Neutrophil (primary cell): Measurements from ENCODE around the gene CAMK1D.

Experiments used
- H3K27ac ChIP-seq: fragments of 200-600 bp; sonication (generic); 2 replicates; pipeline ENCODE4 v1.5.1; 2016; ENCODE audit warnings: mild to moderate bottlenecking, moderate library complexity
- H3K27me3 ChIP-seq: fragments of 200-600 bp; sonication (generic); 2 replicates; pipeline ENCODE4 v1.6.0; 2016; ENCODE audit warnings: mild to moderate bottlenecking
- H3K36me3 ChIP-seq: fragments of 200-600 bp; sonication (generic); 2 replicates; pipeline ENCODE4 v1.5.1; 2017
- H3K4me1 ChIP-seq, 2 experiments: fragments of 200-600 bp in 1 of 2; sonication (generic) in 1 of 2; 1 replicate in 1 of 2; 2 replicates in 1 of 2; pipeline versions ENCODE4 v1.5.1 to v1.6.1; 2013 to 2016; ENCODE audit warnings: low read depth in 1 of 2, low read length in 1 of 2, mild to moderate bottlenecking in 1 of 2, moderate library complexity in 1 of 2; ENCODE audit not compliant: control insufficient read depth in 1 of 2, insufficient read depth in 1 of 2
- H3K4me3 ChIP-seq, 2 experiments: fragments of 200-600 bp in 1 of 2; sonication (generic) in 1 of 2; 1 replicate in 1 of 2; 2 replicates in 1 of 2; pipeline ENCODE4 v1.5.1; 2013 to 2016; ENCODE audit warnings: low read depth in 1 of 2, low read length in 1 of 2, mild to moderate bottlenecking in 1 of 2, moderate library complexity in 1 of 2
- H3K9me3 ChIP-seq: fragments of 200-600 bp; sonication (generic); 2 replicates; pipeline ENCODE4 v1.5.1; 2016
- TF ChIP-seq, protein P1 (sequence below): fragments of 200-600 bp; sonication (generic); IDR thresholded peaks from 2 replicates; pipeline ENCODE4 v1.5.1; 2016; ENCODE audit warnings: antibody characterized with exemption

Gene CAMK1D

GRCh38 chr10:12843296-12843945 lies 494.1 kb downstream of the CAMK1D start:
- Histone ChIP-seq H3K4me3 (no peak overlapping the region), H3K27ac (no peak overlapping the region), H3K4me1 (no peaks in the 10 kb centered on the region), H3K9me3 (no peaks in the 10 kb centered on the region), H3K36me3 (no peaks in the 10 kb centered on the region), H3K27me3 (peaks cover 24% of the 10 kb centered on the region)
- TF ChIP-seq, protein P1, sequence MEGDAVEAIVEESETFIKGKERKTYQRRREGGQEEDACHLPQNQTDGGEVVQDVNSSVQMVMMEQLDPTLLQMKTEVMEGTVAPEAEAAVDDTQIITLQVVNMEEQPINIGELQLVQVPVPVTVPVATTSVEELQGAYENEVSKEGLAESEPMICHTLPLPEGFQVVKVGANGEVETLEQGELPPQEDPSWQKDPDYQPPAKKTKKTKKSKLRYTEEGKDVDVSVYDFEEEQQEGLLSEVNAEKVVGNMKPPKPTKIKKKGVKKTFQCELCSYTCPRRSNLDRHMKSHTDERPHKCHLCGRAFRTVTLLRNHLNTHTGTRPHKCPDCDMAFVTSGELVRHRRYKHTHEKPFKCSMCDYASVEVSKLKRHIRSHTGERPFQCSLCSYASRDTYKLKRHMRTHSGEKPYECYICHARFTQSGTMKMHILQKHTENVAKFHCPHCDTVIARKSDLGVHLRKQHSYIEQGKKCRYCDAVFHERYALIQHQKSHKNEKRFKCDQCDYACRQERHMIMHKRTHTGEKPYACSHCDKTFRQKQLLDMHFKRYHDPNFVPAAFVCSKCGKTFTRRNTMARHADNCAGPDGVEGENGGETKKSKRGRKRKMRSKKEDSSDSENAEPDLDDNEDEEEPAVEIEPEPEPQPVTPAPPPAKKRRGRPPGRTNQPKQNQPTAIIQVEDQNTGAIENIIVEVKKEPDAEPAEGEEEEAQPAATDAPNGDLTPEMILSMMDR = no peak

- Histone ChIP-seq H3K4me1 (no peaks in the 10 kb centered on the region), H3K4me3 (no peak overlapping the region), H3K36me3 (no peaks in the 10 kb centered on the region), H3K27me3 (peaks cover 39% of the 10 kb centered on the region), H3K9me3 (no peaks in the 10 kb centered on the region), H3K27ac (no peak overlapping the region)
- TF ChIP-seq, protein P1 = no peak
Observed at GRCh38 chr10:12844811-12845483, 495.6 kb downstream of the CAMK1D start.

DNA sequence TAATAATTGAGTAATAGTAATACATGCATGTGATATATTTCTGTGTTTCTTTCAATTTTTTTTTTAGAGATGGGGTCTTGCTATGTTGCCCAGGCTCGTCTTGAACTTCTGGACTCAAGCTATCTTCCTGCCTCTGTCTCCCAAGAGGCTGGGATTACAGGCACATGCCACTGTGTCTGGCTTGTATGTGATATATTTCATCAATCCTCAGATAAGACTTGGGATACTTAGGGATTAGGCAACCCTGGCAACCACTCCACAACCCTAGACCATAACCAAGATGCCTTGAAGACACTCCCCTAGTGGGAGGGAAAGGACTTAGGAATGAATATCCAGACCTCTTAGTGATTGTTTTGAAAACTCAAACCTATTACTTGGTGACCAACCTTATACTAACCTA lies 497.4 kb downstream of the CAMK1D start:
- no peaks in the 10 kb centered on the region for H3K36me3 ChIP-seq
- TF ChIP-seq, protein P1 = no peak
- no peak overlapping the region for H3K27ac ChIP-seq
- peaks cover 44% of the 10 kb centered on the region for H3K27me3 ChIP-seq
- H3K4me1 ChIP-seq = no peaks in the 10 kb centered on the region
- H3K4me3 ChIP-seq = no peak overlapping the region
- H3K9me3 ChIP-seq = no peaks in the 10 kb centered on the region

DNA sequence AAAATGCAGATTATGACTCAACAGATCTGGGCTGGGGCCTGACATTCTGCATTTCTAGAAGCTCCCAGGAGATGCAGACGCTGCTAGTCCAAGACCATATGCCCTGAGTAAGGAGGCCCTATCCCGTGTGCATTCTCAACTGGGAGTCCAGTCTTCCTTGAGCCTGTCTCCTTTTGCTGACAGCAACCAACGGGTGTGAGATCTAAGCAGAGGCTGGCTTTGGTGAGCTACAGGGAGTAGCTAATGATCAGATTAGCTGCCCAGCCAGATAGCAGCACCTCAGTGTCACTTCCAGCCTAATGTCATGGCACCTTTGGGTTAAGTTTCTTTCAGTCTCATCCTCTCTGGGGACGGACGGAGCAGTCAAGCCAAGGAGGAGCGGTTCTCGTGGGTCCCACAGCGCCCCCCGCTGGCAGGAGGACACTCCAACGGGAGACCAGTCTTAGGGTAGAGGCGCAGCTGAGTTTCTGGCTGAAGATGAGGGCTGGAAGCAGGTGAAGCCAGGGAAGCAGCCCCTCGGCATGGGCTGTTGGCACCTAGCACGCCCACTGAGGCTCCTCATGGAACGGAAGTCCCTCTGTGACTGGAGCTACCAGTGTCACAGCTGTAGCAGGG lies 498.1 kb downstream of the CAMK1D start:
- TF ChIP-seq, protein P1 = no peak
- Histone ChIP-seq H3K36me3 (no peaks in the 10 kb centered on the region), H3K4me1 (no peaks in the 10 kb centered on the region), H3K9me3 (no peaks in the 10 kb centered on the region), H3K27ac (no peak overlapping the region), H3K27me3 (peaks cover 44% of the 10 kb centered on the region), H3K4me3 (no peak overlapping the region)

- H3K4me1 ChIP-seq = no peaks in the 10 kb centered on the region
- TF ChIP-seq, protein P1 = no peak
- no peaks in the 10 kb centered on the region for H3K36me3 ChIP-seq
- no peak overlapping the region for H3K27ac ChIP-seq
- H3K9me3 ChIP-seq = no peaks in the 10 kb centered on the region
- H3K27me3 ChIP-seq = peaks cover 44% of the 10 kb centered on the region
- H3K4me3 ChIP-seq = no peak overlapping the region
Observed at GRCh38 chr10:12848439-12849173, 499.3 kb downstream of the CAMK1D start.
